Subcutaneous abdominal adipose tissue (tissue), 5 donors: ENCODE results near the gene PCDHA1.
A peak's percentile ranks its signal among the peaks of the same experiment; 100 is the strongest.
"Not testable (repeated sequence)": the region's sequence is repeated elsewhere in the genome, so short reads cannot be mapped to it uniquely, and the experiment has no call there.

Source experiments
- H3K27ac ChIP-seq: one replicate; pipeline ENCODE4 v1.7.0; 2013; ENCODE audit warnings: low read depth, mild to moderate bottlenecking, inconsistent platforms, low read length, moderate library complexity
- H3K27me3 ChIP-seq, 5 donors: one replicate each; pipeline ENCODE4 v1.7.0; 2013; ENCODE audit warnings: low read length in 5 of 5, inconsistent platforms in 1 of 5; ENCODE audit not compliant: control insufficient read depth in 5 of 5, insufficient read depth in 4 of 5
- H3K36me3 ChIP-seq, 5 donors: one replicate each; pipeline ENCODE4 v1.7.0; 2013; ENCODE audit warnings: low read length in 5 of 5; ENCODE audit not compliant: control insufficient read depth in 5 of 5, insufficient read depth in 5 of 5
- H3K4me1 ChIP-seq, 5 donors: one replicate each; pipeline ENCODE4 v1.7.0; 2013; ENCODE audit warnings: low read length in 5 of 5, mild to moderate bottlenecking in 3 of 5, moderate library complexity in 1 of 5; ENCODE audit not compliant: control insufficient read depth in 5 of 5, insufficient read depth in 5 of 5
- H3K4me3 ChIP-seq, 5 donors: one replicate each; pipeline ENCODE4 v1.7.0; 2013; ENCODE audit warnings: low read length in 5 of 5, low read depth in 1 of 5
- H3K9ac ChIP-seq, 5 donors: one replicate each; pipeline ENCODE4 v1.7.0; 2013; ENCODE audit warnings: low read length in 5 of 5, mild to moderate bottlenecking in 4 of 5, moderate library complexity in 3 of 5
- H3K9me3 ChIP-seq, 5 donors: one replicate each; pipeline ENCODE4 v1.7.0; 2013; ENCODE audit warnings: low read length in 5 of 5; ENCODE audit not compliant: control insufficient read depth in 5 of 5
- donor health status: healthy.
- donor health status: healthy.
- donor health status: healthy.
- donor health status: healthy.
- donor health status: healthy.

The PCDHA1 gene

DNA sequence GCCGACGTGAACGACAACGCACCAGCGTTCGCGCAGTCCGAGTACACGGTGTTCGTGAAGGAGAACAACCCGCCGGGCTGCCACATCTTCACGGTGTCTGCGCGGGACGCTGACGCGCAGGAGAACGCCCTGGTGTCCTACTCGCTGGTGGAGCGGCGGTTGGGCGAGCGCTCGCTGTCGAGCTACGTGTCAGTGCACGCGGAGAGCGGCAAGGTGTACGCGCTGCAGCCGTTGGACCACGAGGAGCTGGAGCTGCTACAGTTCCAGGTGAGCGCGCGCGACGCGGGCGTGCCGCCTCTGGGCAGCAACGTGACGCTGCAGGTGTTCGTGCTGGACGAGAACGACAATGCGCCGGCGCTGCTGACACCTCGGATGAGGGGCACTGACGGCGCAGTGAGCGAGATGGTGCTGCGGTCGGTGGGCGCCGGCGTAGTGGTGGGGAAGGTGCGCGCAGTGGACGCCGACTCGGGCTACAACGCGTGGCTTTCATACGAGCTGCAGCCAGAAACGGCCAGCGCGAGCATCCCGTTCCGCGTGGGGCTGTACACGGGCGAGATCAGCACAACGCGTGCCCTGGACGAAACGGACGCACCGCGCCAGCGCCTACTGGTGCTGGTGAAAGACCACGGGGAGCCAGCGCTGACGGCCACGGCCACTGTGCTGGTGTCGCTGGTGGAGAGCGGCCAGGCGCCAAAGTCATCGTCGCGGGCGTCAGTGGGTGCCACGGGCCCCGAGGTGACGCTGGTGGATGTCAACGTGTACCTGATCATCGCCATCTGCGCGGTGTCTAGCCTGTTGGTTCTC, 64.1 kb downstream of the PCDHA1 start:
- not testable (repeated sequence) for H3K9ac ChIP-seq, H3K36me3 ChIP-seq, H3K4me1 ChIP-seq, H3K27me3 ChIP-seq, H3K27ac ChIP-seq
- peaks cover 0 to 17% (median 9%) of the 10 kb centered on the region in 5 donors for H3K9me3 ChIP-seq
- H3K4me3 ChIP-seq = peak overlapping the region in 1 of 5 donors; percentile 22

DNA sequence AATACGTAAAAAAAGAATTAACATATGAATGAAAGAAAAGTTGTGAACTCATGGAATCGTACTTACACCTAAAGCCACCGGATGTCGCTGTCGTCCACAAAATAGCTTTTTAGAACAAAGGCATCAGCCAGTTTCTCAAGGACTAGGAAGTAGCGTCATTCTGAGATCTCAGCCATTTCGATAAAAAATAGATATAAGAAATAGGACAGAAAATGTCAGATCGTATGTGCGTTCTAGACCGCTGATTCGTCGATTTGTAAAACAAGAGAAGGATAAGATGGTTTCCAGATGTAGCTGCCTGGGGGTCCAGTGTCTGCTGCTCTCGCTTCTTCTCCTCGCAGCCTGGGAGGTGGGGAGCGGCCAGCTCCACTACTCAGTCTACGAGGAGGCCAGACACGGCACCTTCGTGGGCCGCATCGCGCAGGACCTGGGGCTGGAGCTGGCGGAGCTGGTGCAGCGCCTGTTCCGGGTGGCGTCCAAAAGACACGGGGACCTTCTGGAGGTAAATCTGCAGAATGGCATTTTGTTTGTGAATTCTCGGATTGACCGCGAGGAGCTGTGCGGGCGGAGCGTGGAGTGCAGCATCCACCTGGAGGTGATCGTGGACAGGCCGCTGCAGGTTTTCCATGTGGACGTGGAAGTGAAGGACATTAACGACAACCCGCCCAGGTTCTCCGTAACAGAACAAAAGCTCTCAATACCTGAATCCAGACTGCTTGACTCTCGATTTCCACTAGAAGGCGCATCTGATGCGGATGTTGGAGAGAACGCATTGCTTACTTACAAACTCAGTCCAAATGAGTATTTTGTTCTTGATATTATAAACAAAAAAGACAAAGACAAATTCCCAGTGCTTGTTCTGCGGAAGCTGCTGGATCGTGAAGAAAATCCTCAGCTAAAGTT, 70.1 kb downstream of the PCDHA1 start, which contains the start of gene PCDHA10:
PCDHA10 (plus strand) TSS at position 126 of the 903 bp plus-strand sequence; CDS start at position 278, 152 bp downstream.
- Histone ChIP-seq H3K9me3 (peaks cover 0 to 19% (median 13%) of the 10 kb centered on the region in 5 donors), H3K4me1 (no peaks in the 10 kb centered on the region), H3K27me3 (peaks cover 0 to 7% (median 0%) of the 10 kb centered on the region in 5 donors), H3K9ac (no peak within 1 kb of the TSS), H3K4me3 (peak within 1 kb of the TSS in 4 of 5 donors; percentile 37 to 57 (median 42)), H3K27ac (no peak within 1 kb of the TSS), H3K36me3 (no peaks in the 10 kb centered on the region)

DNA sequence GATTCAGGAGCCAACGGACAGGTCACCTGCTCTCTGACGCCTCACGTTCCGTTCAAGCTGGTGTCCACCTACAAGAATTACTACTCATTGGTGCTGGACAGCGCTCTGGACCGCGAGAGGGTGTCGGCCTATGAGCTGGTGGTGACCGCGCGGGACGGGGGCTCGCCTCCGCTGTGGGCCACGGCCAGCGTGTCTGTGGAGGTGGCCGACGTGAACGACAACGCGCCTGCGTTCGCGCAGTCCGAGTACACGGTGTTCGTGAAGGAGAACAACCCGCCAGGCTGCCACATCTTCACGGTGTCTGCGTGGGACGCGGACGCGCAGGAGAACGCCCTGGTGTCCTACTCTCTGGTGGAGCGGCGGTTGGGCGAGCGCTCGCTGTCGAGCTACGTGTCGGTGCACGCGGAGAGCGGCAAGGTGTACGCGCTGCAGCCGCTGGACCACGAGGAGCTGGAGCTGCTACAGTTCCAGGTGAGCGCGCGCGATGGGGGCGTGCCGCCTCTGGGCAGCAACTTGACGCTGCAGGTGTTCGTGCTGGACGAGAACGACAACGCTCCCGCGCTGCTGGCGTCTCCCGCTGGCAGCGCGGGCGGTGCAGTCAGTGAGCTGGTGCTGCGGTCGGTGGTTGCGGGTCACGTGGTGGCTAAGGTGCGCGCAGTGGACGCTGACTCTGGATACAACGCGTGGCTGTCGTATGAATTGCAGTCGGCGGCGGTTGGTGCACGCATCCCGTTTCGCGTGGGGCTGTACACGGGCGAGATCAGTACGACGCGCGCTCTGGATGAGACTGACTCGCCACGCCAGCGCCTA, 71.4 kb downstream of the PCDHA1 start:
- H3K9me3 ChIP-seq = peaks cover 0 to 29% (median 20%) of the 10 kb centered on the region in 5 donors
- peak overlapping the region in 1 of 5 donors; percentile 29 for H3K4me3 ChIP-seq
- no peak overlapping the region for H3K27ac ChIP-seq
- H3K36me3 ChIP-seq = no peaks in the 10 kb centered on the region
- no peaks in the 10 kb centered on the region for H3K4me1 ChIP-seq
- H3K9ac ChIP-seq = no peak overlapping the region
- H3K27me3 ChIP-seq = peaks cover 0 to 14% (median 4%) of the 10 kb centered on the region in 5 donors

DNA sequence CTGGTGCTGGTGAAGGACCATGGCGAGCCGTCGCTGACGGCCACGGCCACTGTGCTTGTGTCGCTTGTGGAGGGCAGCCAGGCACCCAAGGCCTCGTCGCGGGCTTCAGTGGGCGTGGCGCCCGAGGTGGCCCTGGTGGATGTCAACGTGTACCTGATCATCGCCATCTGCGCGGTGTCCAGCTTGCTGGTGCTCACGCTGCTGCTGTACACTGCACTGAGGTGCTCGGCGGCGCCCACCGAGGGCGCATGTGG, 72.0 kb downstream of the PCDHA1 start:
- Histone ChIP-seq H3K9ac (no peak overlapping the region), H3K27ac (no peak overlapping the region), H3K4me3 (peak overlapping the region in 1 of 5 donors; percentile 29), H3K9me3 (peaks cover 0 to 35% (median 26%) of the 10 kb centered on the region in 5 donors), H3K4me1 (no peaks in the 10 kb centered on the region), H3K36me3 (no peaks in the 10 kb centered on the region), H3K27me3 (peaks cover 0 to 14% (median 6%) of the 10 kb centered on the region in 5 donors)

DNA sequence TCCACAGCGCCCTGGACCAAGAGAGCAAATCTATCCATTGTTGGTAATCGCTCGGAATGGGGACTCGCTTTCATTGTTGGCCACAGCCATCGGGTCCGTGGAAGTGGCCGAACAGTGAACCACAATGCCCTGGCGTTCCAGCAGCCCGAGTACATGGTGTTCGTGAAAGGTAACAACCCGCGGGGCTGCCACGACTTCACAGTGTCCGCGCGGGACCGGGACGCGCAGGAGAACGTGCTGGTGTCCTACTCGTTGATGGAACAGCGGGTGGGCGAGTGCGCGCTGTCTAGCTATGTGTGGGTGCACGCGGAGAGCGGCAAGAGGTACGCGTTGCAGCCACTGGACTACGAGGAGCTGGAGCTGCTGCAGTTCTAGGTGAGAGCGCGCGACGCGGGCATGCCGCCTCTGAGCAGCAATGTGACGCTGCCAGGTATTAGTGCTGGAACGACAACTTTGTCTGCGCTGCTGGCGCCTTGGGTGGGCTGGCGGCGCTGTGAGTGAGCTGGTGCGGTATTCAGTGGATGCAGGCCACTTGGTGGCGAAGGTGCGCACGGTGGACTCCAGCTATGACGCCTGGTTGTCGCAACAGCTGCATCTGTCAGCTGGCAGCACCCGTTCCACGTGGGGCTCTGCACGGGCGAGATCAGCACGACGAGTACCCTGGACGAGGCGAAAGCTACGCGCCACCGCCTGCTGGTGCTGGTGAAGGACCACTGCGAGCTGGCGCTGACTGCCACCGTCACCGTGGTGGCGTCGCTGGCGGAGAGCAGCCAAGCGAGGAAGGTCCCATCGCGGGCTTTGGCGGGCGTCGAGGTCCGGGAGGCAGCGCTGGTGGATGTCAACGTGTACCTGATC, 76.7 kb downstream of the PCDHA1 start:
- peaks cover 0 to 28% (median 21%) of the 10 kb centered on the region in 5 donors for H3K9me3 ChIP-seq
- H3K4me3 ChIP-seq = no peak overlapping the region
- H3K36me3 ChIP-seq = no peaks in the 10 kb centered on the region
- H3K4me1 ChIP-seq = no peaks in the 10 kb centered on the region
- H3K9ac ChIP-seq = no peak overlapping the region
- H3K27ac ChIP-seq = no peak overlapping the region
- H3K27me3 ChIP-seq = peaks cover 0 to 13% (median 10%) of the 10 kb centered on the region in 5 donors

DNA sequence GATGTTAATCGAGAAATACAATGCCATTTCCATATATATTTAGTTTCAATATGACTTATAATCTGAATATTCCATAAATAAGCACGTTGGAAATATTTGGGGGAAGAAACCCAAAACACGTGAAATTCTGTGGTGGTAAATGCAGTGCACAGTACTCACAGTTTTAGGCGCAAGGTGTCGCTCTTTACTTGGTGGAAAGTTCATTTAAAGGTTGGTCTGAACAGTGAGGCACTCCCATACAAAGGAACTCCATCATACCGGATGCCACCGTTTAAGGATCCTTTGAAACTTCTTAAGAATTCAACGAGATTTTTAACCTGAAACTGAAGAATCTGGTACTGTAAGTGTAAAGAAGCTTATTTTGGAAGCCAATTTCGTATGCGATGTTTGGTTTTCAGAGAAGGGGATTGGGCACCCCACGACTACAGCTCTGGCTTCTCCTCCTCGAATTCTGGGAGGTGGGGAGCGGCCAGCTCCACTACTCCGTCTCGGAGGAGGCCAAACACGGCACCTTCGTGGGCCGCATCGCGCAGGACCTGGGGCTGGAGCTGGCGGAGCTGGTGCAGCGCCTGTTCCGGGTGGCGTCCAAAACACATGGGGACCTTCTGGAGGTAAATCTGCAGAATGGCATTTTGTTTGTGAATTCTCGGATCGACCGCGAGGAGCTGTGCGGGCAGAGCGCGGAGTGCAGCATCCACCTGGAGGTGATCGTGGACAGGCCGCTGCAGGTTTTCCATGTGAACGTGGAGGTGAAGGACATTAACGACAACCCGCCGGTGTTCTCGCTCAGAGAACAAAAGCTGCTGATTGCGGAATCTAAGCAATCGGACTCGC, 83.0 kb downstream of the PCDHA1 start, which contains the start of gene PCDHA11:
PCDHA11 (plus strand) TSS at position 237 of the 834 bp plus-strand sequence; CDS start at position 384, 147 bp downstream.
- Histone ChIP-seq H3K9me3 (peaks cover 2 to 23% (median 15%) of the 10 kb centered on the region in 5 donors), H3K27me3 (peaks cover 0 to 13% (median 4%) of the 10 kb centered on the region in 5 donors), H3K4me3 (peak within 1 kb of the TSS in 3 of 5 donors; percentile 17 to 42 (median 22)), H3K9ac (no peak within 1 kb of the TSS), H3K4me1 (no peaks in the 10 kb centered on the region), H3K27ac (no peak within 1 kb of the TSS), H3K36me3 (no peaks in the 10 kb centered on the region)

DNA sequence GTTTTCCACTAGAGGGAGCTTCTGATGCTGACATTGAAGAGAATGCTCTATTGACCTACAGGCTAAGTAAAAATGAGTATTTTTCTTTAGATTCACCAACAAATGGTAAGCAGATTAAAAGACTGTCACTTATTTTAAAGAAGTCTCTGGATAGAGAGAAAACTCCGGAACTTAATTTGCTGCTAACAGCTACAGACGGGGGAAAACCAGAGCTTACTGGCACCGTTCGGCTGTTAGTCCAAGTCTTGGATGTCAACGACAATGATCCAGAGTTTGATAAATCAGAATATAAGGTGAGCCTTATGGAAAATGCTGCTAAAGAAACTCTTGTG, 83.6 kb downstream of the PCDHA1 start:
- H3K4me1 ChIP-seq = no peaks in the 10 kb centered on the region
- H3K9ac ChIP-seq = no peak overlapping the region
- no peaks in the 10 kb centered on the region for H3K36me3 ChIP-seq
- H3K9me3 ChIP-seq = peaks cover 2 to 23% (median 15%) of the 10 kb centered on the region in 5 donors
- H3K27me3 ChIP-seq = peaks cover 0 to 13% (median 4%) of the 10 kb centered on the region in 5 donors
- peak overlapping the region in 2 of 5 donors; percentile 22 to 27 for H3K4me3 ChIP-seq
- H3K27ac ChIP-seq = no peak overlapping the region

DNA sequence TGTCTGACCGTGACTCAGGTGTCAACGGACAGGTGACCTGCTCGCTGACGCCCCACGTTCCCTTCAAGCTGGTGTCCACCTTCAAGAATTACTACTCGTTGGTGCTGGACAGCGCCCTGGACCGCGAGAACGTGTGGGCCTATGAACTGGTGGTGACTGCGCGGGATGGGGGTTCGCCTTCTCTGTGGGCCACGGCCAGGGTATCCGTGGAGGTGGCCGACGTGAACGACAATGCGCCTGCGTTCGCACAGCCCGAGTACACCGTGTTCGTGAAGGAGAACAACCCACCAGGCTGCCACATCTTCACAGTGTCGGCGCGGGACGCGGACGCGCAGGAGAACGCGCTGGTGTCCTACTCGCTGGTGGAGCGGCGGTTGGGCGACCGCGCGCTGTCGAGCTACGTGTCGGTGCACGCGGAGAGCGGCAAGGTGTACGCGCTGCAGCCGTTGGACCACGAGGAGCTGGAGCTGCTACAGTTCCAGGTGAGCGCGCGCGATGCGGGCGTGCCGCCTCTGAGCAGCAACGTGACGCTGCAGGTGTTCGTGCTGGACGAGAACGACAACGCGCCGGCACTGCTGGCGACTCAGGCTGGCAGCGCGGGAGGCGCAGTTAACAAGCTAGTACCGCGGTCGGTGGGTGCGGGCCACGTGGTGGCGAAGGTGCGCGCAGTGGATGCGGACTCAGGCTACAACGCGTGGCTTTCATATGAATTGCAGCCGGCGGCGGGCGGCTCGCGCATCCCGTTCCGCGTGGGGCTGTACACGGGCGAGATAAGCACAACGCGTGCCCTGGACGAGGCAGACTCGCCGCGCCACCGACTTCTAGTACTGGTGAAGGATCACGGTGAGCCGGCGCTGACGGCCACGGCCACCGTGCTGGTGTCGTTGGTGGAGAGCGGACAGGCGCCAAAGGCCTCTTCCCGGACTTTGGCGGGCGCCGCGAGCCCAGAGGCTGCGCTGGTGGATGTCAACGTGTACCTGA, 84.6 kb downstream of the PCDHA1 start:
- H3K9me3 ChIP-seq = peaks cover 4 to 23% (median 18%) of the 10 kb centered on the region in 5 donors
- peaks cover 0 to 16% (median 4%) of the 10 kb centered on the region in 5 donors for H3K27me3 ChIP-seq
- H3K36me3 ChIP-seq = no peaks in the 10 kb centered on the region
- H3K27ac ChIP-seq = no peak overlapping the region
- no peaks in the 10 kb centered on the region for H3K4me1 ChIP-seq
- H3K9ac ChIP-seq = no peak overlapping the region
- peak overlapping the region in 1 of 5 donors; percentile 25 for H3K4me3 ChIP-seq
